IMR-90 (cell line): ENCODE data around the gene ATXN3. TPM values are rescaled to one million over a fixed set of nuclear protein-coding genes. Genes with fewer than 3 reads are reported as not detected.
"Not testable (repeated sequence)": the region's sequence is repeated elsewhere in the genome, so short reads cannot be mapped to it uniquely, and the experiment has no call there.

Source experiments
- ATAC-seq: fragments of 200-7000 bp; cut with Tn5 transposase; 2 replicates; pipeline ENCODE4 v1.9.1; 2020; ENCODE audit warnings: low read depth, mild to moderate bottlenecking, moderate library complexity
- BruUV-seq: library from RNA; stranded (reverse); fragments of 400-500 nt; replicated peaks from 2 replicates; lab custom pipeline; 2021; lab: Mats Ljungman, UMichigan
- CTCF ChIA-PET: fragments of 300-600 bp; formaldehyde crosslinking; extraction: SDS; loops from one replicate; lab custom pipeline; 2021; ENCODE audit warnings: antibody characterized with exemption; lab: Yijun Ruan, JAX
- POLR2A ChIA-PET: fragments of 300-600 bp; sonication (Branson Sonifier 250); formaldehyde crosslinking; loops from one replicate; lab custom pipeline; 2022; ENCODE audit warnings: antibody characterized with exemption; ENCODE audit not compliant: unreplicated experiment; lab: Charles Lee
- DNase-seq: peaks from one replicate; pipeline ENCODE4 v3.0.0; 2013
- H2AFZ ChIP-seq: replicated peaks from 2 replicates; pipeline ENCODE3; 2013; ENCODE audit warnings: low read length, mild to moderate bottlenecking; ENCODE audit not compliant: poor library complexity
- H2AK5ac ChIP-seq: 2 replicates; pipeline ENCODE4 v1.6.1; 2013; ENCODE audit warnings: low read depth, low read length, inconsistent platforms
- H2AK9ac ChIP-seq: replicated peaks from 2 replicates; pipeline ENCODE3; 2013; ENCODE audit warnings: mild to moderate bottlenecking, low read depth, low read length, moderate library complexity; ENCODE audit not compliant: poor library complexity
- H2BK120ac ChIP-seq: 2 replicates; pipeline ENCODE4 v1.6.1; 2013; ENCODE audit warnings: low read depth, low read length, inconsistent platforms
- H2BK15ac ChIP-seq: 3 replicates; pipeline ENCODE4 v1.6.1; 2013; ENCODE audit warnings: low read depth, low read length, inconsistent platforms
- H2BK20ac ChIP-seq: 2 replicates; pipeline ENCODE4 v1.6.1; 2013; ENCODE audit warnings: low read depth, mild to moderate bottlenecking, inconsistent platforms, low read length, moderate library complexity
- H2BK5ac ChIP-seq: 2 replicates; pipeline ENCODE4 v1.6.1; 2013; ENCODE audit warnings: mild to moderate bottlenecking, low read depth, low read length, inconsistent platforms; ENCODE audit not compliant: poor library complexity, severe bottlenecking
- H3K14ac ChIP-seq: replicated peaks from 2 replicates; pipeline ENCODE4 v1.6.1; 2013; ENCODE audit warnings: low read depth, low read length, inconsistent platforms
- H3K18ac ChIP-seq: 2 replicates; pipeline ENCODE4 v1.6.1; 2013; ENCODE audit warnings: low read depth, low read length, control low read depth
- H3K23ac ChIP-seq: 2 replicates; pipeline ENCODE4 v1.6.1; 2013; ENCODE audit warnings: low read depth, low read length, inconsistent platforms
- H3K27ac ChIP-seq: 2 replicates; pipeline ENCODE4 v1.5.1; 2013; ENCODE audit warnings: mild to moderate bottlenecking, control low read depth, low read length; ENCODE audit not compliant: insufficient read depth
- H3K27me3 ChIP-seq: 2 replicates; pipeline ENCODE4 v1.6.1; 2013; ENCODE audit warnings: low read length; ENCODE audit not compliant: control insufficient read depth, insufficient read depth
- H3K36me3 ChIP-seq: 2 replicates; pipeline ENCODE4 v1.6.1; 2013; ENCODE audit warnings: low read length, mixed read lengths; ENCODE audit not compliant: control insufficient read depth, insufficient read depth
- H3K4ac ChIP-seq: 2 replicates; pipeline ENCODE4 v1.6.1; 2013; ENCODE audit warnings: low read depth, low read length, inconsistent platforms
- H3K4me1 ChIP-seq: 2 replicates; pipeline ENCODE4 v1.6.1; 2013; ENCODE audit warnings: low read length, mixed read lengths; ENCODE audit not compliant: control insufficient read depth, insufficient read depth
- H3K4me2 ChIP-seq: 2 replicates; pipeline ENCODE4 v1.6.1; 2013; ENCODE audit warnings: low read depth, mild to moderate bottlenecking, control low read depth, low read length, moderate library complexity
- H3K4me3 ChIP-seq: 2 replicates; pipeline ENCODE4 v1.5.1; 2013; ENCODE audit warnings: low read depth, mild to moderate bottlenecking, control low read depth, low read length, moderate library complexity; ENCODE audit not compliant: insufficient read depth
- H3K56ac ChIP-seq: 2 replicates; pipeline ENCODE4 v1.6.1; 2013; ENCODE audit warnings: low read length, inconsistent platforms; ENCODE audit not compliant: insufficient read depth; ENCODE audit errors: extremely low read depth
- H3K79me1 ChIP-seq, 2 experiments: 2 replicates each; pipeline ENCODE4 v1.6.1; 2013; ENCODE audit warnings: low read length in 2 of 2, inconsistent platforms in 1 of 2, low read depth in 1 of 2
- H3K9ac ChIP-seq: 2 replicates; pipeline ENCODE4 v1.6.1; 2013; ENCODE audit warnings: low read depth, low read length, control low read depth
- H3K9me1 ChIP-seq: 2 replicates; pipeline ENCODE4 v1.6.1; 2013; ENCODE audit warnings: low read length, inconsistent platforms; ENCODE audit not compliant: insufficient read depth
- H3K9me3 ChIP-seq: 2 replicates; pipeline ENCODE4 v1.6.1; 2013; ENCODE audit warnings: low read length; ENCODE audit not compliant: control insufficient read depth, insufficient read depth
- H4K20me1 ChIP-seq: 2 replicates; pipeline ENCODE4 v1.6.1; 2013; ENCODE audit warnings: low read length, inconsistent platforms; ENCODE audit not compliant: insufficient read depth
- H4K5ac ChIP-seq: 2 replicates; pipeline ENCODE4 v1.6.1; 2013; ENCODE audit warnings: mild to moderate bottlenecking, low read depth, low read length, control low read depth
- H4K8ac ChIP-seq, 2 experiments: 2 replicates each; pipeline ENCODE4 v1.6.1; 2013; ENCODE audit warnings: low read depth in 2 of 2, low read length in 2 of 2, control low read depth in 1 of 2, inconsistent platforms in 1 of 2
- H4K91ac ChIP-seq: 2 replicates; pipeline ENCODE4 v1.6.1; 2013; ENCODE audit warnings: low read depth, low read length, inconsistent platforms; ENCODE audit not compliant: insufficient read depth
- WGBS, 2 experiments: methylation state at CpG; one replicate each; pipeline versions ENCODE4 v1.1.5 to v1.1.7; 2013; ENCODE audit warnings: missing lambda C conversion rate in 2 of 2; ENCODE audit not compliant: insufficient read length in 1 of 2; ENCODE audit errors: extremely low coverage in 2 of 2; 5-methylcytosine and 5-hydroxymethylcytosine counted together
- dilution Hi-C: fragments of 300-500 bp; cut with HindIII; formaldehyde crosslinking; loops from one replicate; pipeline ENCODE4 v1.14.3; 2018; ENCODE audit warnings: low sequenced_read_pairs; ENCODE audit not compliant: unreplicated experiment
- in situ Hi-C: fragments of 300-500 bp; cut with MboI; formaldehyde crosslinking; loops from 3 replicates; pipeline ENCODE4 v1.14.3; 2019; ENCODE audit warnings: low sequenced_read_pairs, inconsistent platforms, mixed read lengths
- intact Hi-C: fragments of 100-400 bp; cut with micrococcal nuclease; formaldehyde crosslinking; loops from 2 replicates; pipeline ENCODE4 v1.10.0; 2022
- polyA plus RNA-seq, 3 experiments: library from polyadenylated mRNA; depleted of rRNA; stranded (reverse); fragments of >200 nt; gene quantifications; 2 replicates each; pipeline ENCODE4 v1.2.3, GENCODE V29; 2012; ENCODE audit warnings: low replicate concordance in 1 of 3
- total RNA-seq: library from RNA; depleted of rRNA; stranded (reverse); fragments of >200 nt; gene quantifications from 2 replicates; pipeline ENCODE4 v1.2.3, GENCODE V29; 2012

The ATXN3 gene
- total and polyA plus RNA-seq, 2 of the 4 experiments (the other 2 are of a cell fraction), result 9.0 to 13.9 TPM

GRCh38 chr14:92041766-92042165, 64.6 kb downstream of the ATXN3 start:
- CTCF ChIA-PET, H3K9me1 ChIP-seq, H3K36me3 ChIP-seq, H3K4ac ChIP-seq, H3K4me2 ChIP-seq, H2AK5ac ChIP-seq, H3K56ac ChIP-seq, H3K14ac ChIP-seq, H3K4me3 ChIP-seq, H4K8ac ChIP-seq, H3K27me3 ChIP-seq, H2BK20ac ChIP-seq, H3K18ac ChIP-seq, H4K91ac ChIP-seq, H2BK15ac ChIP-seq, H3K9ac ChIP-seq, H3K27ac ChIP-seq, H2AFZ ChIP-seq, ATAC-seq, H2BK5ac ChIP-seq, H2BK120ac ChIP-seq, dilution Hi-C loops, H3K23ac ChIP-seq, H3K9me3 ChIP-seq, H4K5ac ChIP-seq, BruUV-seq, in situ Hi-C loops, H3K4me1 ChIP-seq, H2AK9ac ChIP-seq, DNase-seq, POLR2A ChIA-PET: not testable (repeated sequence)
- intact Hi-C loops, result loop anchor here (2.0 kb wide), 1 partner anchor 65 kb away; the partner anchor contains the start of gene ATXN3
- H4K20me1 ChIP-seq, result peaks cover 12% of the 10 kb centered on the region; the same call in 1 of the 2 replicates
- peaks cover 4 to 39% of the 10 kb centered on the region in 2 experiments; a peak in 3 of 4 replicates for H3K79me1 ChIP-seq
- 88% methylated on average over 1 of the region's 2 CpGs; no CpG with 5 or more reads in 1 of the 2 experiments for WGBS, 2 experiments
